Panc1 (cell line): ENCODE data around the gene HAT1.

Source experiments
- CTCF ChIP-seq: fragments of 450-650 bp; IDR thresholded peaks from 2 replicates; pipeline ENCODE4 v1.5.1; 2017; ENCODE audit warnings: mild to moderate bottlenecking
- POLR2AphosphoS5 ChIP-seq: IDR thresholded peaks from 2 replicates; pipeline ENCODE4 v1.6.1; 2012; ENCODE audit warnings: mild to moderate bottlenecking, low read depth, low read length, moderate library complexity
- TF ChIP-seq, protein P1 (sequence below), 2 experiments: IDR thresholded peaks; 2 replicates each; pipeline ENCODE4 v1.6.1; 2011 to 2012; ENCODE audit warnings: low read depth in 2 of 2, control low read depth in 1 of 2, low read length in 1 of 2, mild to moderate bottlenecking in 1 of 2, moderate library complexity in 1 of 2; ENCODE audit not compliant: insufficient read depth in 1 of 2

DNA sequence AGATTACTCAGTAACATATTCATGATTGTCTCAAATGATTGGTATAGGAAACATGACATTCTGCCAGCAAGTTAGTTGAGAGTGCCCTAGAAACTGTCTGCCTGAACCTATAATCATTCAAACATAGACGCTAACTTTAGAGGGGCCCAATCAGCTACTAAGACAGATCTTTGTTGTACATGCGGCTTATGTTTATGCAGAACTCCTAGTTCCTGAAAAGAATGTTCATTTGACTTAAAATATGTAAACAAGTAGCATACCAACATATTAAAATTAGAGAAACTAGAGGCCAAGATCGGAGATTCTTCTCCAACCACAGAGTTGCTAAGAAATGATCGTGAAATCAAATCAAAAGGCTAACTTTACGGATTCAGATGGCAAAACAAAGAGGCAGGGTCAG, 73.3 kb downstream of the HAT1 start:
- TF ChIP-seq CTCF: no peak
- no peak for TF ChIP-seq POLR2AphosphoS5
- TF ChIP-seq, protein P1, sequence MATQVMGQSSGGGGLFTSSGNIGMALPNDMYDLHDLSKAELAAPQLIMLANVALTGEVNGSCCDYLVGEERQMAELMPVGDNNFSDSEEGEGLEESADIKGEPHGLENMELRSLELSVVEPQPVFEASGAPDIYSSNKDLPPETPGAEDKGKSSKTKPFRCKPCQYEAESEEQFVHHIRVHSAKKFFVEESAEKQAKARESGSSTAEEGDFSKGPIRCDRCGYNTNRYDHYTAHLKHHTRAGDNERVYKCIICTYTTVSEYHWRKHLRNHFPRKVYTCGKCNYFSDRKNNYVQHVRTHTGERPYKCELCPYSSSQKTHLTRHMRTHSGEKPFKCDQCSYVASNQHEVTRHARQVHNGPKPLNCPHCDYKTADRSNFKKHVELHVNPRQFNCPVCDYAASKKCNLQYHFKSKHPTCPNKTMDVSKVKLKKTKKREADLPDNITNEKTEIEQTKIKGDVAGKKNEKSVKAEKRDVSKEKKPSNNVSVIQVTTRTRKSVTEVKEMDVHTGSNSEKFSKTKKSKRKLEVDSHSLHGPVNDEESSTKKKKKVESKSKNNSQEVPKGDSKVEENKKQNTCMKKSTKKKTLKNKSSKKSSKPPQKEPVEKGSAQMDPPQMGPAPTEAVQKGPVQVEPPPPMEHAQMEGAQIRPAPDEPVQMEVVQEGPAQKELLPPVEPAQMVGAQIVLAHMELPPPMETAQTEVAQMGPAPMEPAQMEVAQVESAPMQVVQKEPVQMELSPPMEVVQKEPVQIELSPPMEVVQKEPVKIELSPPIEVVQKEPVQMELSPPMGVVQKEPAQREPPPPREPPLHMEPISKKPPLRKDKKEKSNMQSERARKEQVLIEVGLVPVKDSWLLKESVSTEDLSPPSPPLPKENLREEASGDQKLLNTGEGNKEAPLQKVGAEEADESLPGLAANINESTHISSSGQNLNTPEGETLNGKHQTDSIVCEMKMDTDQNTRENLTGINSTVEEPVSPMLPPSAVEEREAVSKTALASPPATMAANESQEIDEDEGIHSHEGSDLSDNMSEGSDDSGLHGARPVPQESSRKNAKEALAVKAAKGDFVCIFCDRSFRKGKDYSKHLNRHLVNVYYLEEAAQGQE (IDR thresholded peaks at IDR 0.05; ENCODE audit: insufficient read depth in 1 of 2, low read depth in 2 of 2, low read length in 1 of 2): no peak
